Stimulated activated CD4-positive, alpha-beta T cell treated with anti-CD3 and anti-CD28 coated beads, Interleukin-12 subunit alpha, Interleukin-12 subunit beta, amount 100 ng/mL, for 24 hours (primary cell): ENCODE data around the gene MYLK.

Experiments
- DNase-seq, 2 experiments: peaks; one replicate each; pipeline ENCODE4 v3.0.0-alpha.2; 2020; ENCODE audit warnings: low read depth in 2 of 2

The MYLK gene

GRCh38 chr3:123792473-123793201 is 91.5 kb downstream of the MYLK start:
- DNase-seq = no peak

- DNase-seq = no peak
Measured at GRCh38 chr3:123791898-123792297, 92.2 kb downstream of the MYLK start.

GRCh38 chr3:123791417-123791816 is 92.7 kb downstream of the MYLK start:
- DNase-seq = no peak

- no peak for DNase-seq
Measured at GRCh38 chr3:123791073-123791370, 93.1 kb downstream of the MYLK start.

GRCh38 chr3:123790254-123791072 is 93.7 kb downstream of the MYLK start:
- DNase-seq = no peak

- DNase-seq = no peak
Measured at GRCh38 chr3:123789760-123790159, 94.4 kb downstream of the MYLK start.

- DNase-seq = no peak
Measured at GRCh38 chr3:123789160-123789559, 95.0 kb downstream of the MYLK start.

- DNase-seq = no peak
Measured at GRCh38 chr3:123788710-123789109, 95.4 kb downstream of the MYLK start.

GRCh38 chr3:123787133-123787532 is 97.0 kb downstream of the MYLK start:
- no peak for DNase-seq

- DNase-seq = no peak
Measured at GRCh38 chr3:123785602-123786001, 98.5 kb downstream of the MYLK start.

- no peak for DNase-seq
Measured at GRCh38 chr3:123783811-123784210, 100.3 kb downstream of the MYLK start.

GRCh38 chr3:123783050-123783689 is 101.0 kb downstream of the MYLK start:
- no peak for DNase-seq

- no peak for DNase-seq
Measured at GRCh38 chr3:123782488-123782887, 101.6 kb downstream of the MYLK start.

- no peak for DNase-seq
Measured at GRCh38 chr3:123781571-123782275, 102.4 kb downstream of the MYLK start.

GRCh38 chr3:123781138-123781537 is 103.0 kb downstream of the MYLK start:
- no peak for DNase-seq

- no peak for DNase-seq
Measured at GRCh38 chr3:123780656-123781055, 103.5 kb downstream of the MYLK start.

- DNase-seq = no peak
Measured at GRCh38 chr3:123779655-123780231, 104.4 kb downstream of the MYLK start.

GRCh38 chr3:123778991-123779622 is 105.0 kb downstream of the MYLK start:
- no peak for DNase-seq

- no peak for DNase-seq
Measured at GRCh38 chr3:123778525-123778924, 105.6 kb downstream of the MYLK start.

- DNase-seq = no peak
Measured at GRCh38 chr3:123776071-123776782, 107.9 kb downstream of the MYLK start.

GRCh38 chr3:123774474-123774873 is 109.7 kb downstream of the MYLK start:
- no peak for DNase-seq
